ENCODE measurements around the gene HDAC4.
A peak's percentile ranks its signal among the peaks of the same experiment; 100 is the strongest.

Gene HDAC4

DNA sequence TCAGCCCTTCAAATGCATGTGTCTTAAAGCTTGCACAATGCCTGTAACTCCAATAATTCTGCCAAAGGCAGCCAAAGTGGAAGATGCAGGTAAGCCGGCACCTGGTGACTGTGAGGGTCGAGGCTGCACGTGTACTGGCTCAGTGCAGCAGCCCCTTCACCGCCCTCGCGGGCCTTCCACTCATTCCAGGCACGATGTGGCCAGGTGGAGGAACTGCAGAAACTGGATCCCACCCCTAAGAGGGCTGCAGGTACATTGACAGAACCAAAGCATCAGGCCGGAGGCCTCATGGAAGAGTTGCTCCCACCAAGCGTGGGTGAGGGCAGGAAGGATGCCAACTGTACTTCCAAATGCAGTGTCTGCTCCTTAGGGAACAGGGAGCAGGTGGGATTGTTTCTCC, 253.4 kb downstream of the HDAC4 start:
- Histone ChIP-seq H3K9ac (ENCODE audit: low read length) (no peak overlapping the region), H3K9me2 (replicated peaks; ENCODE audit: insufficient read depth, low read length) (no peaks in the 10 kb centered on the region), H3K27me3 (replicated peaks; ENCODE audit: insufficient read depth, low read length) (no peaks in the 10 kb centered on the region), H3K4me3 (ENCODE audit: low read length) (no peak overlapping the region), H3K36me3 (replicated peaks; ENCODE audit: insufficient read depth, low read length) (no peaks in the 10 kb centered on the region), H3F3A (ENCODE audit: insufficient read depth, low read length) (no peaks in the 10 kb centered on the region), H4K20me1 (ENCODE audit: insufficient read depth, low read length) (no peaks in the 10 kb centered on the region), H3K9me3 (replicated peaks; ENCODE audit: insufficient read depth, low read length) (no peaks in the 10 kb centered on the region), H3K4me1 (ENCODE audit: low read length) (peaks cover 10% of the 10 kb centered on the region; the same call in 1 of the 2 replicates), H3K27ac (ENCODE audit: low read length) (no peak overlapping the region), H2AFZ (ENCODE audit: low read length) (no peak overlapping the region), H3K79me2 (ENCODE audit: low read length) (no peaks in the 10 kb centered on the region), H3K4me2 (ENCODE audit: low read depth, low read length) (no peak overlapping the region)
- DNase-seq, result no peak
- TF ChIP-seq EZH2 (optimal IDR thresholded peaks at IDR 0.05; ENCODE audit: low read depth, low read length) (no peak), EZH2phosphoT487 (IDR thresholded peaks at IDR 0.05; ENCODE audit: low read length) (no peak), CTCF (IDR thresholded peaks at IDR 0.05; ENCODE audit: low read length) (no peak)

- H3K36me3 ChIP-seq (replicated peaks; ENCODE audit: insufficient read depth, low read length), result no peaks in the 10 kb centered on the region
- no peak overlapping the region for H2AFZ ChIP-seq (ENCODE audit: low read length)
These were observed 254.1 kb downstream of the HDAC4 start for GRCh38 chr2:239146741-239147181.

GRCh38 chr2:239146011-239146641, 254.7 kb downstream of the HDAC4 start:
- peaks cover 10% of the 10 kb centered on the region; the same call in 1 of the 2 replicates for H3K4me1 ChIP-seq (ENCODE audit: low read length)
- H3K79me2 ChIP-seq (ENCODE audit: low read length), result no peaks in the 10 kb centered on the region
- TF ChIP-seq EZH2 (optimal IDR thresholded peaks at IDR 0.05; ENCODE audit: low read depth, low read length), result no peak
- no peak for TF ChIP-seq CTCF (IDR thresholded peaks at IDR 0.05; ENCODE audit: low read length)
- no peak for TF ChIP-seq EZH2phosphoT487 (IDR thresholded peaks at IDR 0.05; ENCODE audit: low read length)
- peak; percentile 48 for DNase-seq
- H3K36me3 ChIP-seq (replicated peaks; ENCODE audit: insufficient read depth, low read length), result no peaks in the 10 kb centered on the region
- H3K4me2 ChIP-seq (ENCODE audit: low read depth, low read length), result peak overlapping the region; percentile 24; the same call in 1 of the 2 replicates
- no peak overlapping the region for H2AFZ ChIP-seq (ENCODE audit: low read length)
- no peaks in the 10 kb centered on the region for H3K9me2 ChIP-seq (replicated peaks; ENCODE audit: insufficient read depth, low read length)
- H3K9me3 ChIP-seq (replicated peaks; ENCODE audit: insufficient read depth, low read length), result no peaks in the 10 kb centered on the region
- no peaks in the 10 kb centered on the region for H3K27me3 ChIP-seq (replicated peaks; ENCODE audit: insufficient read depth, low read length)
- H3F3A ChIP-seq (ENCODE audit: insufficient read depth, low read length), result no peaks in the 10 kb centered on the region
- H3K27ac ChIP-seq (ENCODE audit: low read length), result peak overlapping the region; percentile 41; the same call in 1 of the 2 replicates
- no peaks in the 10 kb centered on the region for H4K20me1 ChIP-seq (ENCODE audit: insufficient read depth, low read length)
- no peak overlapping the region for H3K4me3 ChIP-seq (ENCODE audit: low read length)
- H3K9ac ChIP-seq (ENCODE audit: low read length), result no peak overlapping the region

More at GRCh38 chr2:239146741-239147181, 254.1 kb downstream of the HDAC4 start:
- no peaks in the 10 kb centered on the region for H4K20me1 ChIP-seq (ENCODE audit: insufficient read depth, low read length)
- no peaks in the 10 kb centered on the region for H3K27me3 ChIP-seq (replicated peaks; ENCODE audit: insufficient read depth, low read length)
- H3K4me1 ChIP-seq (ENCODE audit: low read length), result peaks cover 10% of the 10 kb centered on the region; the same call in 1 of the 2 replicates
- H3K27ac ChIP-seq (ENCODE audit: low read length), result no peak overlapping the region
- H3K79me2 ChIP-seq (ENCODE audit: low read length), result no peaks in the 10 kb centered on the region
- H3K9ac ChIP-seq (ENCODE audit: low read length), result no peak overlapping the region
- no peak for TF ChIP-seq EZH2 (optimal IDR thresholded peaks at IDR 0.05; ENCODE audit: low read depth, low read length)
- TF ChIP-seq CTCF (IDR thresholded peaks at IDR 0.05; ENCODE audit: low read length), result no peak
- no peak for TF ChIP-seq EZH2phosphoT487 (IDR thresholded peaks at IDR 0.05; ENCODE audit: low read length)
- no peak overlapping the region for H3K4me2 ChIP-seq (ENCODE audit: low read depth, low read length)
- H3K9me3 ChIP-seq (replicated peaks; ENCODE audit: insufficient read depth, low read length), result no peaks in the 10 kb centered on the region
- DNase-seq, result no peak
- H3F3A ChIP-seq (ENCODE audit: insufficient read depth, low read length), result no peaks in the 10 kb centered on the region
- no peaks in the 10 kb centered on the region for H3K9me2 ChIP-seq (replicated peaks; ENCODE audit: insufficient read depth, low read length)
- H3K4me3 ChIP-seq (ENCODE audit: low read length), result no peak overlapping the region
